ENCODE results near the gene CUX1. TPM values are rescaled to one million over a fixed set of nuclear protein-coding genes. Genes with fewer than 3 reads are reported as not detected.
A peak's percentile ranks its signal among the peaks of the same experiment; 100 is the strongest.

Gene CUX1
- total RNA-seq, 1 experiment from 2014 or later: 116 TPM

GRCh38 chr7:102069931-102070629 is 252.7 kb downstream of the CUX1 start:
- no peaks in the 10 kb centered on the region; the same call in 1 of the 2 replicates for H3K9me3 ChIP-seq
- H3K4me1 ChIP-seq: peaks cover under 1% of the 10 kb centered on the region; the same call in 1 of the 2 replicates
- no peaks in the 10 kb centered on the region for H3K9me3 Mint-ChIP-seq (ENCODE audit: unreplicated experiment)
- peak in 1 of 2 experiments; percentile 21 for DNase-seq
- no peak overlapping the region for H3K4me3 ChIP-seq (ENCODE audit: low read depth, low read length)
- no peaks in the 10 kb centered on the region for H3K27me3 ChIP-seq (replicated peaks; ENCODE audit: control insufficient read depth, insufficient read depth, low read length)
- ChIA-PET POLR2A (no interaction called here), CTCF (no interaction called here)
- BruUV-seq (replicated peaks): no TSS peak
- intact Hi-C loops (cut with micrococcal nuclease; ENCODE audit: unreplicated experiment): no loop called here
- H3K36me3 Mint-ChIP-seq (ENCODE audit: insufficient read depth, unreplicated experiment): peaks cover 83% of the 10 kb centered on the region
- peaks cover 11% of the 10 kb centered on the region for H3K4me1 Mint-ChIP-seq (ENCODE audit: low read depth, unreplicated experiment)
- H3K36me3 ChIP-seq (ENCODE audit: control insufficient read depth, insufficient read depth, low read length): peaks cover 3% of the 10 kb centered on the region; the same call in 1 of the 2 replicates
- H3K27me3 Mint-ChIP-seq (ENCODE audit: insufficient read depth, unreplicated experiment): no peaks in the 10 kb centered on the region
- H3K27ac Mint-ChIP-seq (ENCODE audit: unreplicated experiment): no peak overlapping the region
- no peak for TF ChIP-seq CTCF (IDR thresholded peaks at IDR 0.05; ENCODE audit: insufficient read depth in 1 of 2, low read depth in 1 of 2, low read length in 1 of 2, severe bottlenecking in 1 of 2, unreplicated experiment in 1 of 2)
- no peak overlapping the region for H3K4me3 Mint-ChIP-seq (ENCODE audit: unreplicated experiment)

- Histone ChIP-seq H3K27me3 (replicated peaks; ENCODE audit: control insufficient read depth, insufficient read depth, low read length) (no peaks in the 10 kb centered on the region), H3K4me3 (ENCODE audit: low read depth, low read length) (no peak overlapping the region), H3K4me1 (no peaks in the 10 kb centered on the region), H3K9me3 (no peaks in the 10 kb centered on the region; the same call in 1 of the 2 replicates), H3K36me3 (ENCODE audit: control insufficient read depth, insufficient read depth, low read length) (peaks cover 3% of the 10 kb centered on the region; the same call in 1 of the 2 replicates)
- Mint-ChIP-seq H3K9me3 (ENCODE audit: unreplicated experiment) (no peaks in the 10 kb centered on the region), H3K27ac (ENCODE audit: unreplicated experiment) (no peak overlapping the region), H3K4me1 (ENCODE audit: low read depth, unreplicated experiment) (peaks cover 9% of the 10 kb centered on the region), H3K4me3 (ENCODE audit: unreplicated experiment) (no peak overlapping the region), H3K36me3 (ENCODE audit: insufficient read depth, unreplicated experiment) (peaks cover 92% of the 10 kb centered on the region), H3K27me3 (ENCODE audit: insufficient read depth, unreplicated experiment) (no peaks in the 10 kb centered on the region)
- ChIA-PET POLR2A (no interaction called here), CTCF (no interaction called here)
- BruUV-seq (replicated peaks): TSS peak; percentile 10
- no peak for TF ChIP-seq CTCF (IDR thresholded peaks at IDR 0.05; ENCODE audit: insufficient read depth in 1 of 2, low read depth in 1 of 2, low read length in 1 of 2, severe bottlenecking in 1 of 2, unreplicated experiment in 1 of 2)
- intact Hi-C loops (cut with micrococcal nuclease; ENCODE audit: unreplicated experiment): no loop called here
- DNase-seq: peak in 1 of 2 experiments; percentile 5
Measured at GRCh38 chr7:102072003-102072402, 254.6 kb downstream of the CUX1 start.

- no peak overlapping the region for H3K4me3 ChIP-seq (ENCODE audit: low read depth, low read length)
- no peaks in the 10 kb centered on the region for H3K9me3 Mint-ChIP-seq (ENCODE audit: unreplicated experiment)
- intact Hi-C loops (cut with micrococcal nuclease; ENCODE audit: unreplicated experiment): no loop called here
- no peak for TF ChIP-seq CTCF (IDR thresholded peaks at IDR 0.05; ENCODE audit: insufficient read depth in 1 of 2, low read depth in 1 of 2, low read length in 1 of 2, severe bottlenecking in 1 of 2, unreplicated experiment in 1 of 2)
- peaks cover 95% of the 10 kb centered on the region for H3K36me3 Mint-ChIP-seq (ENCODE audit: insufficient read depth, unreplicated experiment)
- H3K27ac Mint-ChIP-seq (ENCODE audit: unreplicated experiment): no peak overlapping the region
- H3K4me1 Mint-ChIP-seq (ENCODE audit: low read depth, unreplicated experiment): peaks cover 15% of the 10 kb centered on the region
- ChIA-PET POLR2A (no interaction called here), CTCF (no interaction called here)
- H3K27me3 ChIP-seq (replicated peaks; ENCODE audit: control insufficient read depth, insufficient read depth, low read length): no peaks in the 10 kb centered on the region
- no TSS peak for BruUV-seq (replicated peaks)
- peak in 1 of 2 experiments; percentile 7 for DNase-seq
- no peaks in the 10 kb centered on the region for H3K4me1 ChIP-seq
- no peaks in the 10 kb centered on the region for H3K27me3 Mint-ChIP-seq (ENCODE audit: insufficient read depth, unreplicated experiment)
- H3K4me3 Mint-ChIP-seq (ENCODE audit: unreplicated experiment): no peak overlapping the region
- H3K9me3 ChIP-seq: no peaks in the 10 kb centered on the region; the same call in 1 of the 2 replicates
- H3K36me3 ChIP-seq (ENCODE audit: control insufficient read depth, insufficient read depth, low read length): peaks cover 3% of the 10 kb centered on the region; the same call in 1 of the 2 replicates
Measured at GRCh38 chr7:102072636-102073209, 255.3 kb downstream of the CUX1 start.

Data from Caco-2 (cell line).